Stimulated activated naive CD8-positive, alpha-beta T cell treated with anti-CD3 and anti-CD28 coated beads, Interleukin-15, amount 100 ng/mL, for 72 hours (primary cell): ENCODE data around the gene A1BG.
"Not testable (repeated sequence)": the region's sequence is repeated elsewhere in the genome, so short reads cannot be mapped to it uniquely, and the experiment has no call there.

ENCODE experiments used
- ATAC-seq: fragments of 150-1000 bp; cut with Tn5 transposase; 2 replicates; pipeline ENCODE4 v1.10.0; 2021; ENCODE audit warnings: mild to moderate bottlenecking, moderate library complexity
- DNase-seq, 2 donors: peaks; one replicate each; pipeline ENCODE4 v3.0.0; 2021 to 2022
- H3K27ac Mint-ChIP-seq, 2 donors: one replicate each; pipeline ENCODE4 v1.8.0; 2022; ENCODE audit warnings: mild to moderate bottlenecking in 2 of 2, mixed read lengths in 2 of 2, moderate library complexity in 2 of 2
- H3K27me3 Mint-ChIP-seq: one replicate; pipeline ENCODE4 v1.8.0; 2022; ENCODE audit warnings: mixed read lengths
- H3K4me1 Mint-ChIP-seq: one replicate; pipeline ENCODE4 v1.8.0; 2022; ENCODE audit warnings: mild to moderate bottlenecking, mixed read lengths
- H3K4me3 Mint-ChIP-seq, 2 donors: one replicate each; pipeline ENCODE4 v1.8.0; 2022; ENCODE audit warnings: mild to moderate bottlenecking in 2 of 2, mixed read lengths in 2 of 2, moderate library complexity in 1 of 2
- H3K9me3 Mint-ChIP-seq, 2 donors: one replicate each; pipeline ENCODE4 v1.8.0; 2022; ENCODE audit warnings: mixed read lengths in 2 of 2

A1BG gene

GRCh38 chr19:58392945-58393724 is 39.8 kb upstream of the A1BG start:
- peaks cover 26% of the 10 kb centered on the region for H3K27me3 Mint-ChIP-seq
- no peak overlapping the region for H3K4me3 Mint-ChIP-seq
- DNase-seq = no peak
- no peaks in the 10 kb centered on the region for H3K9me3 Mint-ChIP-seq
- peaks cover 57% of the 10 kb centered on the region for H3K4me1 Mint-ChIP-seq
- H3K27ac Mint-ChIP-seq = no peak overlapping the region
- ATAC-seq = no peak

- Mint-ChIP-seq H3K4me1 (peaks cover 49% of the 10 kb centered on the region), H3K9me3 (no peaks in the 10 kb centered on the region), H3K27ac (peak overlapping the region; percentile 90 to 99), H3K27me3 (no peaks in the 10 kb centered on the region), H3K4me3 (peak overlapping the region; percentile 95 to 97)
- no peak for DNase-seq
- ATAC-seq = no peak
These were observed 34.9 kb upstream of the A1BG start for GRCh38 chr19:58388175-58388526.

GRCh38 chr19:58387338-58388174 is 34.3 kb upstream of the A1BG start:
- no peaks in the 10 kb centered on the region for H3K9me3 Mint-ChIP-seq
- DNase-seq (no peak), ATAC-seq (no peak)
- peaks cover 43% of the 10 kb centered on the region for H3K4me1 Mint-ChIP-seq
- no peaks in the 10 kb centered on the region for H3K27me3 Mint-ChIP-seq
- H3K27ac Mint-ChIP-seq = peak overlapping the region; percentile 96 to 99
- H3K4me3 Mint-ChIP-seq = peak overlapping the region; percentile 95 to 97

GRCh38 chr19:58386576-58387337 is 33.5 kb upstream of the A1BG start, which contains the start of gene RPS5:
TSS of gene RPS5 (plus strand) at chr19:58387269. CDS start at chr19:58388138, 869 bp downstream.
- no peaks in the 10 kb centered on the region for H3K27me3 Mint-ChIP-seq
- peak within 1 kb of the TSS; percentile 96 to 99 for H3K27ac Mint-ChIP-seq
- H3K4me3 Mint-ChIP-seq = peak within 1 kb of the TSS; percentile 95 to 97
- ATAC-seq (peak; percentile 95), DNase-seq (peak; percentile 93 to 97)
- H3K9me3 Mint-ChIP-seq = no peaks in the 10 kb centered on the region
- H3K4me1 Mint-ChIP-seq = peaks cover 50% of the 10 kb centered on the region

GRCh38 chr19:58385891-58386575 is 32.7 kb upstream of the A1BG start:
- ATAC-seq (peak; percentile 6), DNase-seq (peak in 1 of 2 donors; percentile 53)
- Mint-ChIP-seq H3K9me3 (no peaks in the 10 kb centered on the region), H3K4me1 (peaks cover 48% of the 10 kb centered on the region), H3K27ac (peak overlapping the region; percentile 96 to 99), H3K4me3 (peak overlapping the region; percentile 95 to 97), H3K27me3 (no peaks in the 10 kb centered on the region)

- Mint-ChIP-seq H3K27me3 (no peaks in the 10 kb centered on the region), H3K4me3 (peak overlapping the region; percentile 95 to 97), H3K4me1 (peaks cover 43% of the 10 kb centered on the region), H3K9me3 (no peaks in the 10 kb centered on the region), H3K27ac (peak overlapping the region; percentile 96 to 99)
- ATAC-seq = no peak
- no peak for DNase-seq
These were observed 32.1 kb upstream of the A1BG start for GRCh38 chr19:58385313-58385890.

GRCh38 chr19:58382997-58383603 is 29.8 kb upstream of the A1BG start:
- Mint-ChIP-seq H3K4me1 (peaks cover 49% of the 10 kb centered on the region), H3K9me3 (no peaks in the 10 kb centered on the region), H3K27ac (no peak overlapping the region), H3K27me3 (no peaks in the 10 kb centered on the region), H3K4me3 (peak overlapping the region in 1 of 2 donors; percentile 54)
- no peak for DNase-seq
- no peak for ATAC-seq

- no peak for DNase-seq
- Mint-ChIP-seq H3K4me1 (peaks cover 51% of the 10 kb centered on the region), H3K4me3 (peak overlapping the region; percentile 89 to 91), H3K27ac (peak overlapping the region; percentile 91 to 92), H3K27me3 (no peaks in the 10 kb centered on the region), H3K9me3 (no peaks in the 10 kb centered on the region)
- no peak for ATAC-seq
These were observed 28.3 kb upstream of the A1BG start for GRCh38 chr19:58381460-58382212.

- H3K9me3 Mint-ChIP-seq = no peaks in the 10 kb centered on the region
These were observed 27.6 kb upstream of the A1BG start, which contains the start of gene ZNF837 for GRCh38 chr19:58380662-58381459. TSS of gene ZNF837 (minus strand) at chr19:58381030. CDS start at chr19:58369332, 11,698 bp downstream.

GRCh38 chr19:58380037-58380661 is 26.9 kb upstream of the A1BG start:
- peak overlapping the region; percentile 89 to 93 for H3K27ac Mint-ChIP-seq

More at GRCh38 chr19:58380662-58381459, 27.6 kb upstream of the A1BG start, which contains the start of gene ZNF837:
- Mint-ChIP-seq H3K4me1 (peaks cover 48% of the 10 kb centered on the region), H3K27me3 (no peaks in the 10 kb centered on the region), H3K4me3 (peak within 1 kb of the TSS; percentile 89 to 91), H3K27ac (peak within 1 kb of the TSS; percentile 91 to 93)
- DNase-seq (peak; percentile 98 to 99), ATAC-seq (peak; percentile 91)

GRCh38 chr19:58379246-58379645 is 26.0 kb upstream of the A1BG start:
- Mint-ChIP-seq H3K4me3 (peak overlapping the region; percentile 89 to 91), H3K9me3 (no peaks in the 10 kb centered on the region), H3K4me1 (peaks cover 36% of the 10 kb centered on the region), H3K27me3 (no peaks in the 10 kb centered on the region), H3K27ac (peak overlapping the region; percentile 55 to 89)
- ATAC-seq = no peak
- no peak for DNase-seq

More at GRCh38 chr19:58380037-58380661, 26.9 kb upstream of the A1BG start:
- DNase-seq = no peak
- ATAC-seq = no peak
- H3K4me1 Mint-ChIP-seq = peaks cover 41% of the 10 kb centered on the region
- no peaks in the 10 kb centered on the region for H3K9me3 Mint-ChIP-seq
- peak overlapping the region; percentile 89 to 91 for H3K4me3 Mint-ChIP-seq
- no peaks in the 10 kb centered on the region for H3K27me3 Mint-ChIP-seq

GRCh38 chr19:58376724-58377123 is 23.4 kb upstream of the A1BG start:
- not testable (repeated sequence) for H3K9me3 Mint-ChIP-seq, H3K27ac Mint-ChIP-seq, H3K4me3 Mint-ChIP-seq, H3K27me3 Mint-ChIP-seq, ATAC-seq, DNase-seq
- H3K4me1 Mint-ChIP-seq = peaks cover 31% of the 10 kb centered on the region
